Measurements from ENCODE around the gene LMO4.

The LMO4 gene

GRCh38 chr1:87328272-87329050, at the start of gene LMO4:
Gene LMO4, plus strand, starts transcription at chr1:87328880. Its CDS starts 3,136 bp downstream, at chr1:87332016.
- FAIRE-seq = peak; percentile 63

- no peak for FAIRE-seq
These were observed 49.2 kb upstream of the LMO4 start for GRCh38 chr1:87279536-87279875.

GRCh38 chr1:87279966-87280535, 48.6 kb upstream of the LMO4 start:
- FAIRE-seq = no peak

- FAIRE-seq = no peak
These were observed 44.0 kb upstream of the LMO4 start for GRCh38 chr1:87284456-87285240.

- FAIRE-seq = no peak
These were observed 37.6 kb upstream of the LMO4 start for GRCh38 chr1:87291107-87291506.

GRCh38 chr1:87292684-87293493, 35.8 kb upstream of the LMO4 start:
- FAIRE-seq = peak; percentile 79

- FAIRE-seq = no peak
These were observed 34.0 kb upstream of the LMO4 start for GRCh38 chr1:87294633-87295032.

- no peak for FAIRE-seq
These were observed 33.1 kb upstream of the LMO4 start for GRCh38 chr1:87295445-87296110.

GRCh38 chr1:87296206-87296605, 32.5 kb upstream of the LMO4 start:
- no peak for FAIRE-seq

GRCh38 chr1:87299661-87300060, 29.0 kb upstream of the LMO4 start:
- FAIRE-seq = no peak

- no peak for FAIRE-seq
These were observed 28.1 kb upstream of the LMO4 start for GRCh38 chr1:87300628-87301027.

GRCh38 chr1:87305151-87305550, 23.5 kb upstream of the LMO4 start:
- no peak for FAIRE-seq

GRCh38 chr1:87305762-87306161, 22.9 kb upstream of the LMO4 start:
- FAIRE-seq = no peak

GRCh38 chr1:87307306-87307705, 21.4 kb upstream of the LMO4 start:
- FAIRE-seq = no peak

GRCh38 chr1:87307931-87308330, 20.7 kb upstream of the LMO4 start:
- no peak for FAIRE-seq

GRCh38 chr1:87314091-87314490, 14.6 kb upstream of the LMO4 start:
- FAIRE-seq = no peak

- FAIRE-seq = no peak
These were observed 10.5 kb upstream of the LMO4 start for GRCh38 chr1:87318056-87318650.

GRCh38 chr1:87318806-87319205, 9.9 kb upstream of the LMO4 start:
- FAIRE-seq = no peak

- peak; percentile 83 for FAIRE-seq
These were observed 2.5 kb upstream of the LMO4 start for GRCh38 chr1:87325982-87326738.

GRCh38 chr1:87327376-87328271, 1.1 kb upstream of the LMO4 start:
- FAIRE-seq = no peak
